HG03342 (cell line): ENCODE results near the gene DOCK6.

ENCODE experiments used
- ATAC-seq: cut with Tn5 transposase; IDR thresholded peaks from one replicate; pipeline ENCODE4 v1.9.1; 2021; ENCODE audit warnings: mild to moderate bottlenecking, moderate library complexity; ENCODE audit not compliant: unreplicated experiment

The DOCK6 gene

DNA sequence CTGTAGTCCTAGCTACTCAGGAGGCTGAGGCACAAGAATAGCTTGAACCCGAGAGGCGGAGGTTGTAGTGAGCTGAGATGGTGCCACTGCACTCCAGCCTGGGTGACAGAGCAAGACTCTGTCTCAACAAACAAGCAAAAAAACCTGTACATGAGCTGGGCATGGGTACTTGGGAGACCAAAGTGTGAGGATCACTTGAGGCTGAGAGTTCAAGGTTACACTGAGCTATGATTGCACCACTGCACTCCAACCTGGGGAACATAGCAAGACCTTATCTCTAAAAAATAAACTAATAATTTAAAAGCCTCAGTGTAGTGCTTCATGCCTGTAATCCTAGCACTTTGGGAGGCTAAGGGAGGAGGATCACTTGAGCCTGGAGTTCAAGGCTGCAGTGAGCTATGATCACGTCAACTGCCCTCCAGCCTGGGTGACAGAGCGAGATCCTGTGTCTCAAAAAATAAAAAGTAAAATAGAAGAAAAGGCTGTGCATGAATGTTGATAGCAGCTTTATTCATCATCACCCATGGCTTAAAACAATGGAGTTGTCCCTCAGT is 12.3 kb upstream of the DOCK6 start:
- no peak for ATAC-seq

- ATAC-seq = no peak
These were observed 11.7 kb upstream of the DOCK6 start for GRCh38 chr19:11273989-11274388.

- ATAC-seq = no peak
These were observed 11.0 kb upstream of the DOCK6 start for GRCh38 chr19:11273296-11273695.

- ATAC-seq = no peak
These were observed 7.1 kb upstream of the DOCK6 start for GRCh38 chr19:11269408-11269807.

DNA sequence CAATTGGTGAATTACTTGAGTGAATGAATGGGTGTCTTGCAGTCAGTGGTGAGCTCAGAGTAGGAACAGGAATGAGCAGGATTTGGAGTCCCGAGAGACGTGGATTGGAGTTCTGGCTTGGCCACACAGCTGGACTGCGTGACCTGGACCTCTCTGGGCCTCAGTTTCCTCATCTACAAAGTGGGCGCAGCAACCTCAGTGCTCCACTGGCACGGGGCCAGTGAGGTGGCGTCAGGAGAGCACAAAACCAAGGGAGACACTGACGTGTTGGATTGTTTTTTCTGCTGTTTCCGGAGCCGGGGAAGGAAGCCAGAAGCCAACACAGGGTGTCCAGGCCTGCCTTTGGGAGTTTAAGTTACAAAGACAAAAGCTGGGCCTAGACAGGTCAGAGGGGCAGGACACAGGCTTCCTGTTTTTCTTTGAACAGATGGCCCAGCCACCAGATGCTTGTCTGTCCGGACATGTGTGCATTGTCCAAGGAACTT is 6.5 kb upstream of the DOCK6 start:
- no peak for ATAC-seq

DNA sequence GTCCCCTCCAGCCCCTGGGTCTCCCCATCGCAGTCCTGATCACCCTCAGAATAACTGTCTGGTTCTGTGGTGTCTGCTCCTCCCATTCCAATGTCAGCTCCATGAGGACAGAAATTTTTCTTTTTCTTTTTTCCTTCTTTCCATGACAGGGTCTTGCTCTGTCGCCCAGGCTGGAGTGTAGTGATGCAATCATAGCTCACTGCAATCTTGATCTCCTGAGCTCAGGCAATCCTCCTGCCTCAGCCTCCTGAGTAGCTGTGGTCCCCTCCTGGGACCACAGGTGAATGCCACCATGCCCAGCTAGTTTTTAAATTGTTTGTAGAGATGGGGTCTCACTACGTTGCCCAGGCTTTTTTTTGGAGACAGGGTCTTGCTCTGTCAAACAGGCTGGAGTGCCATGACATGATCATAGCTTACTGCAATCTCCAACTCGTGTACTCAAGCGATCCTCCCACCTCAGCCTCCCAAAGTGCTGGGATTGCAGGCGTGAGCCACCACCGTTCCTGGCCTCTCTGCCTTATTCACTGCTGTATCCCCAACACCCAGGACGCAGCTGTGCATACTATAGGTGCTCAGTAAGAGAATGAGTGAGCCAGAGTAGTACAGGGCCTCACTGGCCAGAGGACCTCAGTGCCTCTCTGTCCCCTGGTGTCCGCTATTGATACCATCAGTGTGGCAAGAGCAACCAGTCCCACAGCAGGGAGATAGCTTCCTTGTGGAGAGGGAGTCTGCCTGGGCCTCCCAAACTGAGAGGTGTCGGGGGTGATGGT is 5.2 kb upstream of the DOCK6 start:
- no peak for ATAC-seq

DNA sequence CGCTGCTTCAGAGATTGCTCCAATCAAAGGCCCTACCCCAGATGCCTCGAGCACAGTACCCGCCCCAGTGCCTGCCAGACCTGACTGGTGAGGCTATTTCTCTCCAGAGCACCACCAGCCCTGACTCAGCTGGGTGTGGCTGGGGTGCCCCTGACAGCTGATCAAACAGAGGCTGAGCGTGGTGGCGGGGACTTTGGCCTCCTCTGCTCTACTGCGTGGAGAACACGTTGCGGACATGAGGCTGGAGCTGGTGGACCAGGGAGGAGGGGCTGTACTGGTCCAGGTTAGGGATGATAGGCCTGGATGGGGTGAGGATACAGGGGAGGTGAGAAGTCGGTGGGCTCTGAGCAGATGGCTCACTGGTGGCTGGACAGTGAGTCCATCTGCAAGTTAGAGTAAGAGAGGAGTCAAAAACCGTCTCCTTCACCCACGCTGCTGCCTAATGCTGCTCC is 3.5 kb upstream of the DOCK6 start:
- no peak for ATAC-seq

DNA sequence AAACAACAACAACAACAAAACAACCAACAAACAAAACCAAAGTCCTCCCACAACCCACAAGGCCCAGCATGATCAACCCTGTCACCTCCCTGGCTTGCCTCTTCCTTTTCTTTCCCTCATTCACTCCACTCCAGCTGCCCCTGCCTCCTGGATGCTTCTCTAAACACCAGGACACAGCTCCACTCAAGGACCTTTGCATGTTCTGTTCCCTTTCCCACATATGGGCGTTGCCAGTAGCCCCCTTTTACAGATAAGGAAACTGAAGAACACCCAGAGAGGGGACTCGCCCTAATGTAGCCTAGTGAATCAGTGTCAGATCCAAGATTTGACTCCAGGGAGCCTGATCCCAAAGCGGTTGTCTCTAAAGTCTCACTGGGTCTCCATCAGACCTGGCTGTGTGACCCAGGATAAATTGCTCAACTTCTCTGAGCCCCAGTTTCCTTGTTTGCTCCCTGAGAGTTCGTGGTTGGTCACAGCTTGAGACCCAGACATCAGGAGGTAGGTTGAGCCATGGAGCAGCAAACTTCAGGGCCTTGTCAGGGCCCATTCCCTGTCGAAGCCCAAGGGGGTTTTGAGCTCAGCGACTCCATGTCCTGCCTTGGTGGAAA is 3.0 kb upstream of the DOCK6 start:
- ATAC-seq = no peak

GRCh38 chr19:11264452-11265176 is 2.3 kb upstream of the DOCK6 start:
- ATAC-seq = no peak

GRCh38 chr19:11263726-11264125 is 1.4 kb upstream of the DOCK6 start:
- ATAC-seq = no peak

DNA sequence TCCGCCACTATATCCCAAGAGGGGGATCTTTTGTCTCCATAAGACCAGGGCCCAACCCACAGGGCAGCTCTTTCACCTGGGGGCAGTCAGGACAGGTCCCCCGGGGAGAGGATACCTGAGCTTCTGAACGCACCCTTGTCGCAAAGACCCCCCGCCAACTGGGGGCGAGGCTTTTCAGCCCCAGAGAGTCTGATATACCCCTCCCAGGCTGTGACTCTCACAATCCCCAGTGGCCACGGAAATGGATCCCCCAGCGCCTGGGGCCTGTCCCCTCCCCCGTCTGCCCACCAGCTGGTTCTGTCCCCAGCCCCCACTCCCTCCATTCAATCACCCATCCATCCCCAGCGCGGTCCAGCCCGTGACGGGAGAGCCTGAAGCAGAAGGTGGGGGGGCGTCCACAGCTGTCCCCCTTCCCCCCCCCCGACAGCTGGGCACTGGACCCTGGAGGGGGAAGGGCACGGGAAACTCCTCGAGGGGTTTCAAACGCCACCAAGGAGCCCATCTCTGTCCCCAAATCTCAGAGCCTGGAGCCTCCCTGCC is 823 bp downstream of the DOCK6 start:
- ATAC-seq = no peak

DNA sequence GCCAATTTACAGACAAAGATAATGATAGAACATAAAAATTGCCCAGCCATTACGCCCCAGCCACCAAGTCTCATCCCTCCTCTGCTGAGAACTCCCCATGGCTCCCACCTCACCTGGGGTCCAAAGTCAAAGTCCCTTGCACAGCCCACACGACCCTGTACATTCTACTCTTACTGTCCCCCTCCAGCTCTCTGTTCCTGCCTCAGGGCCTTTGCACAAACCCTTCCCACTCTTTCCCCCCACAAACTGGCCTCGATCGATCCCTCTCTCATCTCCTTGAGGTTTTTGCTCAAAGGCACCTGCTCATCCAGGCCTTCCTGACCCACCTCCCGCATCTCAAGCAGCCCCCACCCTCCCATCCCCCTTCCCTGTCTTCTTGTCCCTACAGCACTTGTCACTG is 1.3 kb downstream of the DOCK6 start:
- no peak for ATAC-seq

- no peak for ATAC-seq
These were observed 4.4 kb downstream of the DOCK6 start for GRCh38 chr19:11257846-11258380.

GRCh38 chr19:11256189-11256588 is 6.1 kb downstream of the DOCK6 start:
- no peak for ATAC-seq

DNA sequence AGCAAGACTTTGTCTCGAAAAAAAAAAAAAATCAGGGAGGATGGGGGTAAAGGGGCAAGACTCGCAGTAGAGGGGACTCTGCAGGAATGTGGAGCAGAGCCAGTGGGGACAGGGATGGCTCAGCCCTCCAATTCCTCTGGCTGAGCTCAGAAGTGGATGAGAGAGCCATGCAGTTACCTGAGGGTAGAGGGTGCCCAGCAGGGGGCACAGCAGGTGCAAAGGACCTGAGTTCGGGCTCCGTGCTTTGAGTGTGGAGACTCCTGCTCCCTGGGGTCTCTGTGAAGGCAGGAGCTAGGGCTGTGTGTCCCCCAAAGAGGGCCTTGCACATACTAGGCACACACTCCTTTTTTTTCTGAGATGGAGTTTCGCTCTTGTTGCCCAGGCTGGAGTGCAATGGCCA is 7.7 kb downstream of the DOCK6 start:
- no peak for ATAC-seq

GRCh38 chr19:11252665-11253355 is 9.5 kb downstream of the DOCK6 start:
- ATAC-seq = no peak

DNA sequence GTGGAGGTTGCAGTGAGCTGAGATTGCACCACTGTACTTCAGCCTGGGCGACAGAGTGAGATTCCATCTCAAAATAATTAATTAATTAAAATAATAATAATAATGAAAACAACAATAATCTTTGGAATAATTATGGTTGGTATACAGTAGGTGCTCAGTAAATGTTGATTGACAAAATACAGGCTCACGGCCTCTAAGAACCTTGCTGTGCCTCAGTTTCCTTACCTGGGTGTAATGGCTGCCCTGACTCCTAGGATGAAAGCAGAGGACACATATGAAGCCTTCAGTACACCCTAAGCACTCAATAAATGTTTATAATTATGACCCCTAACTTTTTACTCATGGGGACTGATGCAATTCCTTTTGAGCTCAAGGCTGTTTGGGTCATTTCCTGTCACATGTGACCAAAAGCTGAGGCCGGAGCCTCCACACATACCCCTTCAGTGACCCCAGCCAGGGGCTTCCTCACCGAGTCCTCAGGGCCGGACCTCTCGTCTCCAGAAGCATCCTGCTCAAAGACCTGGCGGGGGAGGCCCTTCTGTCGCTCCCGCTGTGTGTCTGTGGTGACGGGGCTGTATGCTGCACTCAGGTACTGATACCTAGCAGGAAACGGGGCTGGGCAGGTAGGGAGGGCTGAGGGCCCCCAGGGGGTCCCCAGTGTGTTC is 10.5 kb downstream of the DOCK6 start:
- no peak for ATAC-seq

DNA sequence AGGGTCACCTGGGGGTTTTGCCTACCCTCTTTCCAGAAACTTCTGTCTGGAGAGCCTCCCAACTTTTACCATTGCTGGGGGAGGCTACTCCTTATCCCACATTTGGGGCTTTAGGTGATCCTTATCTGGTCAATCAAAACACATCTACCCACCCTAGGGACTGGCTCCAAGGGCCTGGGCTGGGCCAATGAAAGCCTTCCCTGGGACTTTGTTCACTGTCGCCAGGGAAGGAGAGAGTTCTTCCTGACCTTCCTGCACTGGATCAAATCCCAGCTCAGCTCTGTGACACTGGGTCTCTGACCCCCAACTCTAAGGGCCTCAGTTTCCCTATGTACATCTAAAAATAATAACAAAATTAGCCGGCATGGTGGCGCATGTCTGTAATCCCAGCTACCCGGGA is 11.1 kb downstream of the DOCK6 start:
- no peak for ATAC-seq

DNA sequence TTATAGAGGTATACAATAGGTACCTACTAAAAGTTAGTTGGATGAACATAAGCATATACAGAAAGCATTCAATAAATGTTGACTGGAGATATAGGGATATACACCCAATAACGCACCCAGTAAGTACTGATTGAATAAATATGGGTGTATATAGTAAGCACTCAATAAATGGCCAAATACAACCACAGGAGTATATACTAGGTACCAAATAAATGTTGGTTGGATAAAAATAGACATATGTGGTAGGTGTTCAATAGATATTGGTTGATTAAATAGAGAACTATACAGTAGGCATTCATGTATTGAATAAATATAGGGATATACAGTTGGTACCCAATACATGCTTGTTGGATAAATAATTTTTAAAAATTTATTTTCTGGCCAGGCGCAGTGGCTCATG is 13.5 kb downstream of the DOCK6 start:
- no peak for ATAC-seq

GRCh38 chr19:11247934-11248333 is 14.4 kb downstream of the DOCK6 start:
- no peak for ATAC-seq
